Stimulated activated CD8-positive, alpha-beta memory T cell treated with anti-CD3 and anti-CD28 coated beads, Interleukin-4, amount 100 ng/mL, for 48 hours (primary cell): ENCODE results near the gene OR52M1.

ENCODE experiments used
- DNase-seq: peaks from one replicate; pipeline ENCODE4 v3.0.0-alpha.2; 2020

The OR52M1 gene

DNA sequence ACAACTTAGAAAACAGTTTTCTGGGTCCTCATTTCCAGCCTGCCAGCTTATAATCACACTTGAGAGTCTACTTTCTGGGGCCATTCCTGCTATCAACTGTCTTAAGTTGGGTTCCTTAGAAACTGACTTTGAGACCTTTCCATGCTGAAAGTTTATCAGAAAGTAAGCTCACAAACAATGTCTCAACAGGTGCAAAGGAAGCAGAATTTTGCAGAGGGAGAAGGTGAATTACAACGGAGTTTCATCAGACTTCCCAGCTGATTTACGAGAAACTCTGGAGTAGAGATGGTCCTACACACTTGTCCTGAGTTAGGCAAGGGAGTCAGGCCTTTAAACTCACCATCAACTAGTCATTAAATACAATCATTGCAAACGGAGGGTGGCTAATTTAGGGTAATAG is 31.9 kb downstream of the OR52M1 start:
- DNase-seq, result no peak

- DNase-seq, result no peak
Observed at GRCh38 chr11:4577761-4578160, 32.8 kb downstream of the OR52M1 start.

GRCh38 chr11:4578624-4579023 is 33.6 kb downstream of the OR52M1 start:
- DNase-seq, result no peak

GRCh38 chr11:4580124-4580523 is 35.1 kb downstream of the OR52M1 start:
- DNase-seq, result no peak

- no peak for DNase-seq
Observed at GRCh38 chr11:4581443-4581842, 36.5 kb downstream of the OR52M1 start, which contains the start of gene OR52I2. TSS of gene OR52I2 (plus strand) at chr11:4581743.

- DNase-seq, result no peak
Observed at GRCh38 chr11:4589017-4589416, 44.0 kb downstream of the OR52M1 start.

DNA sequence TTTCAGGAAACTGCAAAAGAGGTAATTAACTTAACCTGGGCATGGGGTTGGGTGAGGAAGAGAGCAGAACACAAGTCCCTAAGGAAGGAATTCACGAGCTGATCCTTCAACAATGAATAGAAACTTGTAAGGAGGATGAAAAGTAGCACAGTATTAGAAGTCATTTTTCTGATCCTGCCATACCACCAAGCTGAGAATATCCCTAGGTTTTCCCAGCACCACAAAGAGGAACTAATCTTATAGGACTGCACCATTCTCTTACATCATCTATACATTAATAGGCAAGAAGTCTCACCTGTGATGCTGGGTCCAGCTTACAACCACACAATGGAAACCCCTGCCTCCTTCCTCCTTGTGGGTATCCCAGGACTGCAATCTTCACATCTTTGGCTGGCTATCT is 48.7 kb downstream of the OR52M1 start, which contains the start of gene OR52I1:
OR52I1 (plus strand) TSS at position 301 of the 400 bp plus-strand sequence; CDS start at position 301, 0 bp downstream.
- DNase-seq, result no peak
